Adrenal gland (tissue), 5 donors: ENCODE data around the gene CSRP1.

Experiments used
- CTCF ChIP-seq, 6 experiments: fragments of 450-650 bp in 4 of 6; fragments of 200-600 bp in 2 of 6; sonication (generic) in 1 of 6; IDR thresholded peaks; 1 replicate in 5 of 6; 2 replicates in 1 of 6; pipeline versions ENCODE4 v1.5.1 to v1.8.0; 2016 to 2021; ENCODE audit warnings: antibody characterized with exemption in 6 of 6, mild to moderate bottlenecking in 2 of 6, moderate library complexity in 1 of 6
- POLR2A ChIP-seq, 2 donors: fragments of 450-650 bp; IDR thresholded peaks; one replicate each; pipeline ENCODE4 v1.6.1; 2017; ENCODE audit warnings: antibody characterized with exemption in 2 of 2, mild to moderate bottlenecking in 2 of 2, moderate library complexity in 1 of 2
- donor health status: DM: no; HTN: no; CAD: no.

- TF ChIP-seq POLR2A (IDR thresholded peaks at IDR 0.05), result no peak
- TF ChIP-seq CTCF (IDR thresholded peaks at IDR 0.05), result no peak
Measured at GRCh38 chr1:201490708-201491131, 16.2 kb downstream of the CSRP1 start.
